A549 (cell line): ENCODE measurements around the gene EIF3B. TPM values are rescaled to one million over a fixed set of nuclear protein-coding genes. Genes with fewer than 3 reads are reported as not detected.
A peak's percentile ranks its signal among the peaks of the same experiment; 100 is the strongest.

Experiments
- ATAC-seq, 2 experiments: fragments of 200-7000 bp in 1 of 2; fragments of >200 bp in 1 of 2; cut with Nextera tagmentation in 1 of 2; cut with Tn5 transposase in 1 of 2; 3 replicates each; pipeline versions ENCODE4 v1.8.0 to v1.9.1; 2018 to 2020; ENCODE audit warnings: mild to moderate bottlenecking in 1 of 2, moderate library complexity in 1 of 2
- CTCF ChIA-PET: fragments of 300-600 bp; sonication (Branson Sonifier 250); formaldehyde crosslinking; extraction: SDS; loops from one replicate; lab custom pipeline; 2021; ENCODE audit warnings: antibody characterized with exemption, inconsistent platforms; lab: Yijun Ruan, JAX
- POLR2A ChIA-PET: fragments of 350-600 bp; formaldehyde crosslinking; extraction: SDS; loops from one replicate; lab custom pipeline; 2021; ENCODE audit warnings: antibody characterized with exemption, inconsistent platforms; lab: Yijun Ruan, JAX
- DNase-seq, 2 experiments: peaks; one replicate each; pipeline versions ENCODE4 v3.0.0 to v3.0.0-alpha.2; 2011 to 2016; ENCODE audit warnings: low read depth in 1 of 2, low spot score in 1 of 2
- FAIRE-seq: peaks from 2 replicates; lab custom pipeline; 2011; peaks lifted over from hg19 to GRCh38; lab: Jason Lieb, UNC
- H3K27ac ChIP-seq, 2 experiments: fragments of >200 bp; sonication (Bioruptor Twin); formaldehyde crosslinking; 3 replicates each; pipeline ENCODE4 v1.5.1; 2016 to 2017
- H3K4me1 ChIP-seq: fragments of >200 bp; sonication (Bioruptor Twin); formaldehyde crosslinking; 3 replicates; pipeline ENCODE4 v1.6.1; 2016
- H3K4me2 ChIP-seq: fragments of >200 bp; sonication (Bioruptor Twin); formaldehyde crosslinking; 3 replicates; pipeline ENCODE4 v1.6.1; 2016
- H3K4me3 ChIP-seq: fragments of >200 bp; sonication (Bioruptor Twin); formaldehyde crosslinking; 3 replicates; pipeline ENCODE4 v1.5.1; 2016
- H3K9me3 ChIP-seq: fragments of >200 bp; sonication (Bioruptor Twin); formaldehyde crosslinking; 3 replicates; pipeline ENCODE4 v1.6.1; 2016
- BHLHE40 ChIP-seq: IDR thresholded peaks from 2 replicates; pipeline ENCODE4 v1.6.1; 2012; ENCODE audit warnings: low read depth, low read length, inconsistent platforms
- CBX8 ChIP-seq: fragments of 200-600 bp; sonication (generic); IDR thresholded peaks from 2 replicates; pipeline ENCODE4 v1.6.1; 2016
- CEBPB ChIP-seq, 2 experiments: fragments of >200 bp in 1 of 2; sonication (Bioruptor Twin) in 1 of 2; formaldehyde crosslinking in 1 of 2; IDR thresholded peaks; 2 replicates each; pipeline ENCODE4 v1.6.1; 2012 to 2016
- CHD2 ChIP-seq: fragments of 150-350 bp; IDR thresholded peaks from 2 replicates; pipeline ENCODE4 v1.6.1; 2014; ENCODE audit warnings: low read length; ENCODE audit not compliant: partially characterized antibody
- CHD4 ChIP-seq: fragments of 200-600 bp; sonication (generic); IDR thresholded peaks from 2 replicates; pipeline ENCODE4 v1.6.1; 2016; ENCODE audit warnings: antibody characterized with exemption, mild to moderate bottlenecking, borderline replicate concordance
- EHF ChIP-seq: fragments of 250-450 bp; sonication (Bioruptor Pico); IDR thresholded peaks from 2 replicates; pipeline ENCODE4 v1.5.0; 2020; ENCODE audit warnings: mild to moderate bottlenecking
- EP300 ChIP-seq, 2 experiments: fragments of >200 bp; sonication (Bioruptor Twin); formaldehyde crosslinking; IDR thresholded peaks; 2 replicates in 1 of 2; 3 replicates in 1 of 2; pipeline ENCODE4 v1.6.1; 2016 to 2017
- ESRRA ChIP-seq: fragments of 150-350 bp; IDR thresholded peaks from 2 replicates; pipeline ENCODE4 v1.6.1; 2014; ENCODE audit warnings: mild to moderate bottlenecking, low read length, borderline replicate concordance
- FOXS1 ChIP-seq: fragments of 250-450 bp; sonication (Bioruptor Pico); IDR thresholded peaks from 2 replicates; pipeline ENCODE4 v1.5.0; 2020; ENCODE audit warnings: mild to moderate bottlenecking, moderate library complexity
- GATA3 ChIP-seq: IDR thresholded peaks from 2 replicates; pipeline ENCODE4 v1.6.1; 2012; ENCODE audit warnings: borderline replicate concordance
- HOXA7 ChIP-seq: fragments of 250-450 bp; sonication (Bioruptor Pico); IDR thresholded peaks from 2 replicates; pipeline ENCODE4 v1.5.0; 2020; ENCODE audit warnings: mild to moderate bottlenecking, moderate library complexity
- HOXB5 ChIP-seq: fragments of 250-450 bp; sonication (Bioruptor Pico); IDR thresholded peaks from 2 replicates; pipeline ENCODE4 v1.5.0; 2020; ENCODE audit warnings: mild to moderate bottlenecking, moderate library complexity
- JUN ChIP-seq, 2 experiments: fragments of >200 bp; sonication (Bioruptor Twin); formaldehyde crosslinking; IDR thresholded peaks; 2 replicates in 1 of 2; 3 replicates in 1 of 2; pipeline ENCODE4 v1.6.1; 2016 to 2017
- JUNB ChIP-seq: fragments of >200 bp; sonication (Bioruptor Twin); formaldehyde crosslinking; IDR thresholded peaks from 2 replicates; pipeline ENCODE4 v1.6.1; 2016
- KDM1A ChIP-seq: fragments of 200-600 bp; sonication (generic); IDR thresholded peaks from 2 replicates; pipeline ENCODE4 v1.6.1; 2016; ENCODE audit warnings: low read depth, mild to moderate bottlenecking
- KDM5A ChIP-seq: fragments of 200-600 bp; sonication (generic); IDR thresholded peaks from 2 replicates; pipeline ENCODE4 v1.6.1; 2016; ENCODE audit warnings: antibody characterized with exemption, mild to moderate bottlenecking
- MAFK ChIP-seq: fragments of 450-650 bp; IDR thresholded peaks from 2 replicates; pipeline ENCODE4 v1.6.1; 2014; ENCODE audit not compliant: partially characterized antibody
- MYC ChIP-seq: IDR thresholded peaks from 2 replicates; pipeline ENCODE4 v1.6.1; 2012; ENCODE audit warnings: mild to moderate bottlenecking, inconsistent platforms, low read length, improper control_type of control experiment, borderline replicate concordance
- NPAS2 ChIP-seq: fragments of 250-450 bp; sonication (Bioruptor Pico); IDR thresholded peaks from 2 replicates; pipeline ENCODE4 v1.8.0; 2022; ENCODE audit warnings: mild to moderate bottlenecking, moderate library complexity, borderline replicate concordance
- PHF8 ChIP-seq: fragments of 200-600 bp; sonication (generic); IDR thresholded peaks from 2 replicates; pipeline ENCODE4 v1.6.1; 2016; ENCODE audit warnings: low read depth, mild to moderate bottlenecking, antibody characterized with exemption, moderate library complexity, borderline replicate concordance
- POLR2A ChIP-seq: IDR thresholded peaks from 2 replicates; pipeline ENCODE4 v1.6.1; 2012; ENCODE audit warnings: mild to moderate bottlenecking, low read length
- RAD21 ChIP-seq, 2 experiments: fragments of >200 bp in 1 of 2; sonication (Bioruptor Twin) in 1 of 2; formaldehyde crosslinking in 1 of 2; IDR thresholded peaks in 1 of 2; conservative IDR thresholded peaks in 1 of 2; 2 replicates in 1 of 2; 3 replicates in 1 of 2; pipeline ENCODE4 v1.6.1; 2012 to 2018; ENCODE audit warnings: inconsistent platforms in 1 of 2
- RARB ChIP-seq: fragments of 250-450 bp; sonication (Bioruptor Pico); IDR thresholded peaks from 2 replicates; pipeline ENCODE4 v1.8.0; 2021; ENCODE audit warnings: mild to moderate bottlenecking, moderate library complexity
- TFCP2L1 ChIP-seq: fragments of 250-450 bp; sonication (Bioruptor Pico); IDR thresholded peaks from 2 replicates; pipeline ENCODE4 v1.5.0; 2021; ENCODE audit warnings: mild to moderate bottlenecking
- TP53 ChIP-seq: fragments of 250-450 bp; sonication (Bioruptor Pico); IDR thresholded peaks from 2 replicates; pipeline ENCODE4 v1.5.0; 2021; ENCODE audit warnings: mild to moderate bottlenecking, moderate library complexity
- ZC3H11A ChIP-seq: fragments of 450-650 bp; IDR thresholded peaks from 2 replicates; pipeline ENCODE4 v1.6.1; 2014; ENCODE audit warnings: antibody characterized with exemption, mild to moderate bottlenecking
- ZFP36 ChIP-seq: fragments of 450-650 bp; IDR thresholded peaks from 2 replicates; pipeline ENCODE4 v1.6.1; 2014; ENCODE audit warnings: borderline replicate concordance; ENCODE audit not compliant: partially characterized antibody
- WGBS: methylation state at CpG from one replicate; pipeline ENCODE4 v1.1.6; 2017; ENCODE audit errors: missing lambda C conversion rate; 5-methylcytosine and 5-hydroxymethylcytosine counted together
- polyA plus RNA-seq, 4 experiments: library from polyadenylated mRNA; depleted of rRNA in 3 of 4; stranded (reverse); fragments of >200 nt; fragmentation: RNase III in 1 of 4; extraction: RNeasy Plus Mini Kit Qiagen cat#74134 plus additional on column Dnase treatment in 1 of 4; gene quantifications; 2 replicates in 3 of 4; 3 replicates in 1 of 4; pipeline ENCODE4 v1.2.3, GENCODE V29; 2011 to 2017
- TF ChIP-seq, protein P1 (sequence below): IDR thresholded peaks from 2 replicates; pipeline ENCODE4 v1.6.1; 2012; ENCODE audit warnings: low read depth, borderline replicate concordance
- TF ChIP-seq, protein P2 (sequence below): fragments of 200-600 bp; sonication (generic); IDR thresholded peaks from 2 replicates; pipeline ENCODE4 v1.6.1; 2016; ENCODE audit warnings: antibody characterized with exemption, mild to moderate bottlenecking, moderate library complexity
- TF ChIP-seq, protein P3 (sequence below): fragments of >200 bp; sonication (Bioruptor Twin); formaldehyde crosslinking; IDR thresholded peaks from 2 replicates; pipeline ENCODE4 v1.6.1; 2016
- TF ChIP-seq, protein P4 (sequence below): IDR thresholded peaks from 2 replicates; pipeline ENCODE4 v1.6.1; 2012
- TF ChIP-seq, protein P5 (sequence below): fragments of 150-350 bp; IDR thresholded peaks from 2 replicates; pipeline ENCODE4 v1.6.1; 2014; ENCODE audit warnings: low read depth, mild to moderate bottlenecking, low read length
- TF ChIP-seq, protein P6 (sequence below): fragments of 250-450 bp; sonication (Bioruptor Pico); IDR thresholded peaks from 2 replicates; pipeline ENCODE4 v1.5.0; 2021; ENCODE audit warnings: mild to moderate bottlenecking, moderate library complexity, borderline replicate concordance

The EIF3B gene
- polyA plus RNA-seq, 2 of the 4 experiments (the other 2 are of a cell fraction): 207 to 219 TPM

DNA sequence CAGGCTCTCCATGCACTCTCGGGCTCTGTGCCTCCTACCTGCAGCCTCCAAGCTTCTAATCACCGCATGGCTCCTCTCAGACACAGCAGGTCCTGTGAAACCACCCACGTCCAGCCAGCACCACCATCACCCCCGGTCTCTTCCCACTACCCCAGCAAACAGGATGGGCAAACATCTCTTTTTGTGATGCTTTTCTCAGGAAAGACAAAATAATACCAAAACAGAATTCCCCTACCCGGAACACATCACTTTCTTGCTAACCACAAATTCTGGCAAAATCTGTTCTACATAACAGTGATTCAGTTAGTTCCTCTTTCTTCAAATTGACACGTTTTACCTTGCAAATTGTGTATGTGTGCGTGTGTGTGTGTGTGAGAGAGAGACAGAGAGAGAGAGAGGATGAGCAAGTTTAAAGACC, 46.9 kb upstream of the EIF3B start:
- WGBS: 88% methylated on average over 7 of the region's 7 CpGs
- DNase-seq: no peak
- POLR2A ChIA-PET: no interaction called here
- no peak for ATAC-seq
- H3K9me3 ChIP-seq: no peaks in the 10 kb centered on the region
- peaks cover 33% of the 10 kb centered on the region for H3K4me1 ChIP-seq
- no peak overlapping the region for H3K4me2 ChIP-seq
- CTCF ChIA-PET: no interaction called here
- peak overlapping the region; percentile 39 to 57; a peak in 3 of 6 replicates for H3K27ac ChIP-seq
- H3K4me3 ChIP-seq: no peak overlapping the region
- no peak for FAIRE-seq
- no peak for TF ChIP-seq MAFK
- no peak for TF ChIP-seq BHLHE40
- no peak for TF ChIP-seq CHD2
- TF ChIP-seq HOXA7 (CRISPR knock-in tag): no peak
- TF ChIP-seq FOXS1 (CRISPR knock-in tag): no peak
- no peak for TF ChIP-seq PHF8
- TF ChIP-seq HOXB5 (CRISPR knock-in tag): no peak
- no peak for TF ChIP-seq TP53 (CRISPR knock-in tag)
- no peak for TF ChIP-seq JUN (IDR thresholded peaks at IDR 0.05)
- TF ChIP-seq, protein P1, sequence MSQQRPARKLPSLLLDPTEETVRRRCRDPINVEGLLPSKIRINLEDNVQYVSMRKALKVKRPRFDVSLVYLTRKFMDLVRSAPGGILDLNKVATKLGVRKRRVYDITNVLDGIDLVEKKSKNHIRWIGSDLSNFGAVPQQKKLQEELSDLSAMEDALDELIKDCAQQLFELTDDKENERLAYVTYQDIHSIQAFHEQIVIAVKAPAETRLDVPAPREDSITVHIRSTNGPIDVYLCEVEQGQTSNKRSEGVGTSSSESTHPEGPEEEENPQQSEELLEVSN: no peak
- TF ChIP-seq, protein P2, sequence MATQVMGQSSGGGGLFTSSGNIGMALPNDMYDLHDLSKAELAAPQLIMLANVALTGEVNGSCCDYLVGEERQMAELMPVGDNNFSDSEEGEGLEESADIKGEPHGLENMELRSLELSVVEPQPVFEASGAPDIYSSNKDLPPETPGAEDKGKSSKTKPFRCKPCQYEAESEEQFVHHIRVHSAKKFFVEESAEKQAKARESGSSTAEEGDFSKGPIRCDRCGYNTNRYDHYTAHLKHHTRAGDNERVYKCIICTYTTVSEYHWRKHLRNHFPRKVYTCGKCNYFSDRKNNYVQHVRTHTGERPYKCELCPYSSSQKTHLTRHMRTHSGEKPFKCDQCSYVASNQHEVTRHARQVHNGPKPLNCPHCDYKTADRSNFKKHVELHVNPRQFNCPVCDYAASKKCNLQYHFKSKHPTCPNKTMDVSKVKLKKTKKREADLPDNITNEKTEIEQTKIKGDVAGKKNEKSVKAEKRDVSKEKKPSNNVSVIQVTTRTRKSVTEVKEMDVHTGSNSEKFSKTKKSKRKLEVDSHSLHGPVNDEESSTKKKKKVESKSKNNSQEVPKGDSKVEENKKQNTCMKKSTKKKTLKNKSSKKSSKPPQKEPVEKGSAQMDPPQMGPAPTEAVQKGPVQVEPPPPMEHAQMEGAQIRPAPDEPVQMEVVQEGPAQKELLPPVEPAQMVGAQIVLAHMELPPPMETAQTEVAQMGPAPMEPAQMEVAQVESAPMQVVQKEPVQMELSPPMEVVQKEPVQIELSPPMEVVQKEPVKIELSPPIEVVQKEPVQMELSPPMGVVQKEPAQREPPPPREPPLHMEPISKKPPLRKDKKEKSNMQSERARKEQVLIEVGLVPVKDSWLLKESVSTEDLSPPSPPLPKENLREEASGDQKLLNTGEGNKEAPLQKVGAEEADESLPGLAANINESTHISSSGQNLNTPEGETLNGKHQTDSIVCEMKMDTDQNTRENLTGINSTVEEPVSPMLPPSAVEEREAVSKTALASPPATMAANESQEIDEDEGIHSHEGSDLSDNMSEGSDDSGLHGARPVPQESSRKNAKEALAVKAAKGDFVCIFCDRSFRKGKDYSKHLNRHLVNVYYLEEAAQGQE: no peak
- TF ChIP-seq NPAS2: no peak
- TF ChIP-seq, protein P3, sequence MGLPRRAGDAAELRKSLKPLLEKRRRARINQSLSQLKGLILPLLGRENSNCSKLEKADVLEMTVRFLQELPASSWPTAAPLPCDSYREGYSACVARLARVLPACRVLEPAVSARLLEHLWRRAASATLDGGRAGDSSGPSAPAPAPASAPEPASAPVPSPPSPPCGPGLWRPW: no peak
- TF ChIP-seq EHF (CRISPR knock-in tag): no peak
- no peak for TF ChIP-seq POLR2A
- TF ChIP-seq EP300 (IDR thresholded peaks at IDR 0.05): no peak
- TF ChIP-seq KDM5A: no peak
- no peak for TF ChIP-seq ESRRA

DNA sequence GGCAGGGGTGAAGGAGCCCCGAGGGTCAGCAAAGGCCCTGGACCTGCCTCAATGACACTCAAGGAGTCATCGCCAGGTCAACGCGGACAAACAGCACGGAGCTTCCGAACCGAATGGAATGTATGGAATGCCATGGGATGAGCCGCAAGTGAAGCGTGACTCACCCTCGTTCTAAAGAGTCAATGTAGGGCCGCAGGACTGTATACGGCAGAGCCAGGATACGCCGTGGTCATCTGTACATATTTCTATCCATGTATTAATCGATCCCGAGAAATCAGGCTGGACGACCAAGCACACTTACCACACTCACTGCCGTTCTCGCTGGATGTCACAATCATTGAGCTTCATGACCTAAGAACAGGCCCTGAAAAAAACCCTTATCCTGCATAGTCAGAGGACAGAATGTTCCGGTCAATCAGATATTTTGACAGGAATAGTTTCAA, 44.7 kb upstream of the EIF3B start:
- Histone ChIP-seq H3K4me1 (peaks cover 33% of the 10 kb centered on the region), H3K9me3 (no peaks in the 10 kb centered on the region), H3K4me2 (peak overlapping the region; percentile 82), H3K27ac (peak overlapping the region; percentile 80 to 91), H3K4me3 (peak overlapping the region; percentile 24)
- FAIRE-seq (peak; percentile 43), DNase-seq (peak; percentile 78 to 89), ATAC-seq (peak; percentile 82 to 92)
- POLR2A ChIA-PET: interaction anchor here (1.0 to 1.6 kb wide), 2 partner anchors 44 to 61 kb away, joined by 7 to 9 read pairs; partner anchors contain the start of gene EIF3B
- CTCF ChIA-PET: interaction anchor here (0.6 to 2.1 kb wide), 4 partner anchors 38 to 731 kb away, joined by 3 to 8 read pairs (median 3); no protein-coding TSS in a partner anchor
- WGBS: 7% methylated on average over 19 of the region's 20 CpGs
- TF ChIP-seq RAD21 (conservative IDR thresholded peaks at IDR 0.05 in 1 of 2, IDR thresholded peaks at IDR 0.05 in 1 of 2): no peak
- TF ChIP-seq MYC: no peak
- peak; percentile 18 to 35; a peak in 1 of 4 replicates for TF ChIP-seq CEBPB (IDR thresholded peaks at IDR 0.05)
- TF ChIP-seq, protein P4, sequence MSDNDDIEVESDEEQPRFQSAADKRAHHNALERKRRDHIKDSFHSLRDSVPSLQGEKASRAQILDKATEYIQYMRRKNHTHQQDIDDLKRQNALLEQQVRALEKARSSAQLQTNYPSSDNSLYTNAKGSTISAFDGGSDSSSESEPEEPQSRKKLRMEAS: 0 out of 2 replicates have a peak, but pooled peaks have one; percentile 17
- no peak for TF ChIP-seq ZFP36
- no peak for TF ChIP-seq ZC3H11A
- peak; percentile 27; the same call in 1 of the 2 replicates for TF ChIP-seq GATA3
- TF ChIP-seq, protein P5, sequence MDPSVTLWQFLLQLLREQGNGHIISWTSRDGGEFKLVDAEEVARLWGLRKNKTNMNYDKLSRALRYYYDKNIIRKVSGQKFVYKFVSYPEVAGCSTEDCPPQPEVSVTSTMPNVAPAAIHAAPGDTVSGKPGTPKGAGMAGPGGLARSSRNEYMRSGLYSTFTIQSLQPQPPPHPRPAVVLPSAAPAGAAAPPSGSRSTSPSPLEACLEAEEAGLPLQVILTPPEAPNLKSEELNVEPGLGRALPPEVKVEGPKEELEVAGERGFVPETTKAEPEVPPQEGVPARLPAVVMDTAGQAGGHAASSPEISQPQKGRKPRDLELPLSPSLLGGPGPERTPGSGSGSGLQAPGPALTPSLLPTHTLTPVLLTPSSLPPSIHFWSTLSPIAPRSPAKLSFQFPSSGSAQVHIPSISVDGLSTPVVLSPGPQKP: no peak
- no peak for TF ChIP-seq TFCP2L1 (CRISPR knock-in tag)
- no peak for TF ChIP-seq CBX8
- 0 out of 2 replicates have a peak, but pooled peaks have one; percentile 53 for TF ChIP-seq RARB (CRISPR knock-in tag)
- TF ChIP-seq JUNB: no peak
- TF ChIP-seq EP300 (IDR thresholded peaks at IDR 0.05): no peak
- TF ChIP-seq, protein P6, sequence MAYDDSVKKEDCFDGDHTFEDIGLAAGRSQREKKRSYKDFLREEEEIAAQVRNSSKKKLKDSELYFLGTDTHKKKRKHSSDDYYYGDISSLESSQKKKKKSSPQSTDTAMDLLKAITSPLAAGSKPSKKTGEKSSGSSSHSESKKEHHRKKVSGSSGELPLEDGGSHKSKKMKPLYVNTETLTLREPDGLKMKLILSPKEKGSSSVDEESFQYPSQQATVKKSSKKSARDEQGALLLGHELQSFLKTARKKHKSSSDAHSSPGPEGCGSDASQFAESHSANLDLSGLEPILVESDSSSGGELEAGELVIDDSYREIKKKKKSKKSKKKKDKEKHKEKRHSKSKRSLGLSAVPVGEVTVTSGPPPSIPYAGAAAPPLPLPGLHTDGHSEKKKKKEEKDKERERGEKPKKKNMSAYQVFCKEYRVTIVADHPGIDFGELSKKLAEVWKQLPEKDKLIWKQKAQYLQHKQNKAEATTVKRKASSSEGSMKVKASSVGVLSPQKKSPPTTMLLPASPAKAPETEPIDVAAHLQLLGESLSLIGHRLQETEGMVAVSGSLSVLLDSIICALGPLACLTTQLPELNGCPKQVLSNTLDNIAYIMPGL (CRISPR knock-in tag): no peak
- TF ChIP-seq CHD4: no peak
- no peak for TF ChIP-seq KDM1A
- TF ChIP-seq JUN (IDR thresholded peaks at IDR 0.05): peak in 1 of 2 experiments; percentile 43; a peak in 1 of 5 replicates
